NCI-H345 treated with DMSO at 0.1 percent for 48 hours (cell line): ENCODE data around the gene TAGLN.
A peak's percentile ranks its signal among the peaks of the same experiment; 100 is the strongest.

Experiments
- DNase-seq: peaks from one replicate; lab custom pipeline; 2025; ENCODE audit not compliant: unreplicated experiment; lab: John Stamatoyannopoulos, UW

TAGLN gene

DNA sequence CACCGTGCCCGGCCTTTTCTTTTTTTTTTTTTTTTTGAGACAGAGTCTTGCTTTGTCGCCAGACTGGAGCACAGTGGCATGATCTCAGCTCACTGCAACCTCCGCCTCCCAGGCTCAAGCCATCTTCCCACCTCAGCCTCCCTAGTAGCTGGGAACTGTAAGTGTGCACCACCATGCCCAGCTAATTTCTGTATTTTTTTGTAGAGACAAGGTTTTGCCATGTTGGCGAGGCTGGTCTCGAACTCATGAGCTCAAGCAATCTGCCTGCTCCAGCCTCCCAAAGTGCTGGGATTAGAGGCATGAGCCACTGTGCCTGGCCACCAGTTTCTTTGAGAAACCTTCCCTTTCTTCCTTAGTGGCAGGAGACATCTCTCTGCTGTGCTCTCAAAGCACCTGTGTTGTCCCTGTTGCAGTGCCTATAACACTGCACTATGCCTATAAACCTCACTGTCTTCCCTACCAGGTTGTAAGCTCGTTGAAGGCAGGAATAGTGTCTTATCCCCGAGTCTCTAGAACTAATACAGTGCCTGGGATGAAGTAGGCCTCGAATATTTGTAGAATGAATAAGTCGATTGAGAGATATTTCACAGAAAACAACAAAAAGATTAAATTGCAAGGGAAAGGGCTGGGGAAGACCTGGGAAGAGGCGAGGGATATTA lies 13.7 kb downstream of the TAGLN start:
- no peak for DNase-seq

DNA sequence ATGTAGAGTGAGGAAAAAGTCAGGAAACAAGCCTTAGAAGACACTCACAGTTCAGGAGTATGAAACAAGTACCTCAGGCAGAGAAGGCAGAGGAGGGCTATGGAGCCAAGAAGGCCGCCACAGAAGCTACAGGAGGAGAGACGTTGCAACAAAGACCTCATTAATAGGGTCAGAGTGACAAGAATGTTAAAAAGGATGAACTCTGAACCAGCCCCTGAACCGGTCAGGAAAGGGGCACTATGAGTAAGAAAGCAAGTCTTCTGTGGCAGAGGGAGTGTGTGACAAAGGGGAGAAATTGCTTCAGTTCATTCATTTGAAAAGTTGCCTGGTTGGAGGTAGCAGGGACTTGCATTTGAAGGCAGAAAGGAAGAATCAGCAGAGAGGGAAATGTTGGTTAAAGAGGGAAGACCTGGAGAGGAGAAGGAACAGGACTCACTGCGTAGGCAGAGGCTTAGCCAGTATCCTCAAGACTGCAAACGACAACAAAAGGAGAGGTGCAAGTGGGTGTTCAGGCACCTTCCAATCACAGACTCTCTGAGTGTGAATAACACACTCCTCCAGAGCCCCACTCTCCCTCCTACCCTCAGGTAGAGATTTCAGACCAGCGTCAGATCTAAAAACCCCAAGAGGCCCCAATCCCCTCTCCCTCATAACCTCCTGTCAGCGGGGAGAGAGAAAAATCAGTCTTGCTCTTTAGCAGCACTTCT lies 15.4 kb downstream of the TAGLN start:
- DNase-seq: no peak

GRCh38 chr11:117217141-117218084 lies 18.2 kb downstream of the TAGLN start:
- DNase-seq: no peak

DNA sequence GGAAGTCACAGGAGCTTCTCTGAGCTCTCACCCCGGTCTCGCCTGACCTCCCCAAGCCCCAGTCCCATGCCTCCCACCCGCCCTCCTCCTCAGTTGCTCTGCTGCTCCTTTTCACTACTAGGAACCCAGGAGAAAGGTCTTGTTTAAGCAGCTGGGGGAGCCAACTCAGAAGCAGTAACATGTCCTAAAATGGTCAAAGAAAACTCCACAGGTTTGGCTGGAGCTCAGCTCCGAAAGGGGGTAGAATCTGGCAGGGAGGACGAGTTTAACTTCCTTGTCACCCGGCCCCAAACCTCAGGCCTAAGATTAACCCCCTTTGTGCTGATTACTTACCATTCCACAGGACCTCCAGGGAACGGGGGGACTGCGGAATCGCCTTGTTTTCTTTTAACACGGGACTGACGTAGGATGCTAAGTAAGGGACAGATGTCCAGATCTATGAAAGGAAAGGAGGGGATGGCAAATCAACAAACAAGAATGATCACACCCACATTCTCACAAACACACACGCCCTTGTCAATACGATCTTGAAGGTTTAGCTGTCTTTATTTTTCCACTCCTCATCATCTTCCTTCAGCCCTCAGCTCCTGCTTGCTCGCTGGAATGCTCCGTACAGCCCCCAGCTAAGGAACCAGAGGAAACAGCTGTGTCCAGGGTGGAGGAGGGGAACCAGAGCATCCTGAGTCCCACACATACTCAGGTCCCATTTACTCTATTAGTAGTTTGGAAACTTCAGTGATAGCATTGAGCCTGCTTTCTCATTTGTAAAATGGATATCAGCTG lies 19.2 kb downstream of the TAGLN start:
- DNase-seq: no peak

DNA sequence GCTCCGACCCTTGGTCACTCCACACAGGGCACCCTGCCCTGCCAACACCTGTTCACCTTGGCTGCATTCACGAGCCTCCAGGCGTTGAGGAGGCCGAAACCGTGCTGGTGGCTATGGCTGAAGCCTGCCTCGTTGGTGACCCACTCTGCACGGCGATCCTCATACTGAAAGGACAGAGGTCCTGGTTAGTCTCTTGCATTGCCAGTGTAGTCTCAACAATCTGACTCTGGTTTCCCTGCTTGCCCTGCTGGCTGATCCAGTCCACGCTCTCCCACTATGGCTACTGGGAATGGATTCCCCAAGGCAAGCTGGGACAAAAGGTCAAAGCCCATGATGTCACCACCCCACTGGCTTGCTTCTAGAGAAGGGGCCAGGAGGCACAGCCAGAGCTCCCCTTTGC lies 19.8 kb downstream of the TAGLN start:
- no peak for DNase-seq

DNA sequence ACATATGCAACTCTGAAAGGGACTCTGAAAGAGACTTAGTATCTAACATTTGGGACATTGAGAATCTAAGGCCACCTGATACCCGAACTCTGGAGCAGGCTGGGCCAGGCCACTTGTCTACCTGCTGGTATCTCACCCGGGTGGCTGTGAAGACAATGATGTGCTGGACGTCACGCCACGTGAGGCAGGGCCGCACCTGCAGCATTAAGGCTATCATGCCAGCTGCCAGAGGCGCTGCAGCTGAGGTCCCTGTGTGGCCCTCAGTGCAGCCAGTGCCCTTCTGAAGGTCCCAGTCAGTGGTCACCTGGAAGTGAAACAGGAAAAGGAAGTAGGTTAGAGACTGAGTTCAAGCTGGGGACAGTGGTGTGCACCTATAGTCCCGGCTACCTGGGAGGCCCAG lies 20.3 kb downstream of the TAGLN start:
- DNase-seq: no peak

DNA sequence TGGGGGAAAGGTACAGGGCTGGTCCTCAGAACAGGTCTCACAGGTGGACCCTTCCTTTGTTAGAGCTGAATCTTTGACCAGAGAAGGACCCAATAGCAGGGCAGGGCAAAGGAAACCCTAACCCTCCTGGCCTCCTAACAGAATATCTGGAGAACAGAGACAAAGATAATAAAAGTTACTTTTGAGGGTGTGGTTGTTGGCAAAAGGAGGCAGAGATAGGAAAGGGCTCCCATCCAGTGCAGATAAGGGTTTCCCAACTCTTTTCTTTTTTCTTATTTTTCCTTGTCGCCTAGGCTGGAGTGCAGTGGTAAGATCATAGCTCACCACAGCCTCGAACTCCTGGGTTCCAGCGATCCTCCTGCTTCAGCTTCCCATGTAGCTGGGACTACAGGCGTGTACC lies 20.8 kb downstream of the TAGLN start:
- DNase-seq: no peak

DNA sequence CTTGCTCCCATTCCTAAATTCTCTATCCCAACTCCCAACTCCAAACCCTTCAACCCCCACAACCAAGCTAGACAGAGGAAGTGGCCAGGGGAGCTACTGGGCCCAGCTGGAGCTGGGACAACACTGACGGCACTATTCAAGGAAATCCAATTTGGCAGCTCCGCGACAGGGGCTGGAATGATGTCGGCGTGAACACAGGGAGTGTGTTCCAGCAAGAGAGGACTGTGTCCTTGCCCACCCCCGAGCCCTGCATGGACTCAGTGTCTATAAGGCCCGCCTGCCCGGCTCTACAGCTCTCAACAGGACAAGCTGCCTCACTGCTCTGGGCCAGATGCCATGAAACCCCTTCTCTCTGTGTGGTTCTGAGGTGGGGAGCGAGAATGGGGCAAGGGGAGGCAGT lies 21.4 kb downstream of the TAGLN start:
- no peak for DNase-seq

- no peak for DNase-seq
Measured at GRCh38 chr11:117220999-117221774, 22.0 kb downstream of the TAGLN start.

DNA sequence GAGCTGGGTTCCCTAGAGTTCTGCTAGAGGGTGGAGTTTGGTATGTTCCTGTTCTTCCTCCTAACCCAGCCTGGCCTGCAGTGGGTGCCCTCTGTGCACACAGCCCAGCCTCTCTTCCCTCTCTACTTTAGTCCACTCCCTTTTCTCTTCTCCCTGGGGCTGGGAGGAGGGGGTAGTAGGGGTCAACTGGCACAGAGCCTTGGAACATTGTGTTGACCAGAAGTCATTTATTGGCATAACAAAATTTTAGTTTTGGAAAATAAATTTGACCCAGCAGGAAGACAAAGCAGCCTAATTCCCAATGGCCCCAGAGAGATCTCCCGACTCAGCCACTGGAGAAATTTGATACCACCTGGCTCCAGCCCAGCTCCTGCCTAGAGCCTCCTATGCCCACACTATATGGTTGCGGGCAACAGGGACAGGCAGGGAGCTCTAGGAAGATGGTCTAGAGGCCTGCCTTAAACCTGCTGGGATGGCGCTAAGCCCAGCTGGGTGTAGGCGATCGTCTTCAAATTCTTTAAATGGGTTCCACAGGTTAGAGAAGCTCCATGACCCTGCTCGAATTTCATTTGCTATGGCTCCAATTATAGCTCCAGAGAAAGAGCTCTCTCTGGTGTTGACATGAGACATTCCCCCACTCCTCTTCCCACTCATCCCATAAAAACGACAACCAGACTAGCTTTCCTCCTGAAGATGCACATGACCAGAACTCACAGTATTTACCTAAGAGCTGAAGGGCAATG lies 22.8 kb downstream of the TAGLN start:
- DNase-seq: no peak

DNA sequence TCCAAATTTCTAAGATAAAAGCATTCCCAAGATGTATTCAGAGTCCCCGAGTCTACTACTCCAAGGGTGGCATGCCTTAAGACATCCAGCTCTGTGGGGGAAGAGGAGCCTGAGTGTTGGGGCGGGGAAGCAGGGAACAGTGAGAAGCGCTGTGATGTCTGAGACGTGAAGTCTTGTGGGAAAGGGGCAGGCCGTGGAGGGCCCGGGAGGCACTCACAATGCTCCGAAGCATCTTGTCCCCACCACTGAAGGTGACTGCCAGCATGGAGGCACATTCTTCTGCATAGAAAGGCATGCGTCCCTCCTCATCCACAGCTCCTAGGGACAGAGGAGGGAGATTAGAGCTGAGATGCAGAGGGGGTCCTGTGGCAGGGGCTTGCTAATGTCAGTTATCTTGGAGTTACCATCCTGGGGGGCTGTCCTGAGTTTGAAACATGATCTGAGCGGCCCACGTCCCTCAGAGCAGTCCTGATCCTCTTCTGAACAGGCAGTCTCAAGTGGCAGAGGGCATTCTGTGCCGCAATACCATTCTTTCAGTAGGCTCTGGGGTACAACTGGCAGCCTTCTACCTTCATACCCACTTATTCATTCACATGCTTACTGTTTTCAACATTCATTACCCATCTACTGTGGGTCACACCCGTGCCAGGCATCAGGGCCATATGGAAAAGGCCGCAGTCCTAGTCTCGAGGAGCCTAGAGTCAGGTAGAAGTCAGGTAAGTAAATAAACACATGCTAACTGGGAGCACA lies 24.0 kb downstream of the TAGLN start:
- no peak for DNase-seq

DNA sequence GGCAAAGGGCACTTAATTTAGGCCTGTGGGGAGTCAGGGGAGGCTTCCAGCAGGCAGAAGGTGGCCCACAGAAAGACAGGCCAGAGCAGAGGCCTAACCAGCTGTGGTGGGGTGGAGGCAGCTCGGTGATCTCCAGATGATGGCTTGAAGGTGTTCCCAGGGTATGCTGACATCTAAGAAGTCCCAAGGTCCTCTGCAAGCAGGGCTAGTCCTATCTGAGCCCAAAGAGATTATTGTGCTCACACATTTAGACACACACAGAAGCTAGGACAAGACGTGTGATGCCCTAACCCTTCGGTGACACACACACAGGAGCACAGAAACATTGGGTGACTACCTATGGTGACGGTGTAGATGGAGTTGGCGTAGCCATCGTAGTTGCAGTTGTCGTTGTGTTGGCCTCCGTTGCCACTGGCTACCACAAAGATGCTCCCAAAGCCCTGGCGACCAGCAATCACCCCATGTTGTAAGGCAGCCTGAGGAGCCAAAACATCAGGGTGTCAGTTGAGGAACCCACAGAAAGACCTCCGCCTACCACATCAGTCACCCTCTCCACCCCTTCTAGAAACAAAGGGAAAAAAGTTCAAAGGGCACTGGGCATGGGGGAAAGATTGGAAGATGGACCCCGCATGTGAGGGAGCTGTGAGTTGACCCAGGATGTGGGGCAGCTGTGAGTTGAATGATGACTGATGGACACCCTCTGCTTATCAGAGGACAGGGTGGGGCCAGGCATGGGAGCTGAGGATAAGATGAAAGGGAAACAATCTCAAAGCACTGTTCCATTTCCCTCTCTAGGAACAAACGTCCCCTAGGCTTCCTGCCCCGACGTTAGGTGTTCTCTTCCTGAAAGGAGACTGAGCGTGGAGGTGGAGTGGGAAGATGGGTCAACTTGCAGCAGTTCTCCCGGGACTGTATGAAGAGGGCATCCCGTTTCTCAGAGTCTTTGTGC lies 24.8 kb downstream of the TAGLN start:
- DNase-seq: no peak

GRCh38 chr11:117225553-117226170 lies 26.5 kb downstream of the TAGLN start:
- no peak for DNase-seq

DNA sequence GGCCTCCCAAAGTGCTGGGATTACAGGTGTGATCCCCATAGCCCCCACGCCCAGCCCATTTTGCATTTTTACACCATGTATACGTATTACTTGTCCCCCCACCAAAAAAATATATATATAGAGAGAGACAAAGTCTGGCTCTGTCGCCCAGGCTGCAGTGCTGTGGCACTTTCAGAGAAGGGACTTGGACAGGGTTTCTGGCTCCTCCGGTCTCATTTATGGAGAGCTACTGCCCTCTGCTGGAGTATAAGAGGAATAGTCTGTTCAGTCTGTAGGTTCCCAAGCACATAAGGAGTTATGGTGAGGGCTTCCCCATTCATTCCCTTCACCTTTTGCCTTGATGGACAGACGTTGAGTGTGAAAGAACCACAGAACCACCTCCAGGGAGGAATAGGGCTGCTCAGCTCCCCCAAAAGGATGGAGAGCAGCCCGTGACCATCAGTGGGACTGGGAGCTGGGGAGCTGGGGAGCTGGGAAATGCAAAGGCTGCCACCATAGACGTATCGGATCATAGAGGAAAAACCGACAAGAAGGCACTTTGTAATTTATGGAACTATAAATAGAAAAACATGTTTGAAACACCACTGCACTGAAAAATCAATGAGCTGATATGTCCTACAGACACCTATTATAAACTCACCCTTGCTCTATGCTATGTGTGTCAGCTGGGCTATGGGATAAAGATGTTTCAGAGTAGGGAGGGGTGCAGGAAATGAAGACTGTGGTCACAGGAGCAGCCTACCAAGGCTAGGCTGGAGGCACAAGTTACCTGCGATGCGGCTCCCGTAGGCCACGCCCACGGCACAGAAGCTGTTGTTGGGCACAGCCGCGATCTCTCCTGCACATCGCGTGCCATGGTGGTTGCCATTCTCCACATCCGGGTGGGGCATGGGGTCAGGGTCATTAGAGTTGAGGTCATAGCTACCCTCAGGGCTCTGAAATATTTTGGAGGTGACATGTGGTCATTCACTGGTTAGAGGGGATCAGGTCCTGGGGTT lies 27.5 kb downstream of the TAGLN start:
- peak; percentile 55 for DNase-seq

DNA sequence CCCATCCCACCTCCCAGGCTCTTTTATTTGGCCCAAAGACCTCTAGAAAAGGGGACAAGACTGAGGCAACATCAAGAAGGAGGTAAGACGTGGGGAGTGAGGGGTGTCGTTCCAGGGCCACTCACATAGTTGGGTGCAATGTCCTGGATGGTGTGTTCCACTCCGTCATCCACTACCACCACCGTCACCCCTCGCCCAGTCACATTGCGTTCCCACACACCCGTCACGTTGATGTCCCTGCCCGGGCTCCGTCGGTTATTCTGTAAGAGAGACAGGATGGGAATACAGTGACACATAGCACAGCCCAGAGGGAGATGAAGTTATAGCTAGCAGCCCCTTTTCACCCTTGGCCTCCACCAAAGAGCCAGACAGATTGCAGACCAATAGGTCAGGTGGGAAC lies 28.9 kb downstream of the TAGLN start:
- no peak for DNase-seq

GRCh38 chr11:117229411-117229810 lies 30.2 kb downstream of the TAGLN start:
- no peak for DNase-seq
